Measurements from ENCODE around the gene KRT80. TPM values are rescaled to one million over a fixed set of nuclear protein-coding genes. Genes with fewer than 3 reads are reported as not detected.

KRT80 gene
- polyA plus RNA-seq, 3 donors: 0.18 to 0.52 (median 0.37) TPM

- Histone ChIP-seq H3K9ac (ENCODE audit: insufficient read depth, low read length, poor library complexity, severe bottlenecking) (no peak overlapping the region), H3K27ac (ENCODE audit: low read depth in 1 of 2, low read length in 2 of 2) (no peak overlapping the region), H3K9me3 (replicated peaks in 1 of 2; ENCODE audit: control insufficient read depth in 1 of 2, insufficient read depth in 1 of 2, low read length in 2 of 2) (no peaks in the 10 kb centered on the region), H3K4me2 (replicated peaks; ENCODE audit: extremely low read depth, low read length, poor library complexity, severe bottlenecking) (no peak overlapping the region), H3K4me1 (ENCODE audit: control insufficient read depth in 1 of 2, insufficient read depth in 2 of 2, low read length in 2 of 2) (peaks cover 14 to 42% of the 10 kb centered on the region in 2 donors), H3K27me3 (ENCODE audit: control insufficient read depth in 2 of 2, insufficient read depth in 2 of 2, low read length in 2 of 2) (peaks cover 11 to 47% of the 10 kb centered on the region in 2 donors), H2AFZ (ENCODE audit: insufficient read depth, low read depth, low read length, poor library complexity, severe bottlenecking) (no peak overlapping the region), H3K36me3 (replicated peaks in 1 of 2; ENCODE audit: control insufficient read depth in 1 of 2, insufficient read depth in 2 of 2, low read length in 2 of 2) (no peaks in the 10 kb centered on the region), H3K4me3 (replicated peaks in 1 of 3; ENCODE audit: low read depth in 2 of 3, low read length in 3 of 3) (no peak overlapping the region), H4K20me1 (ENCODE audit: insufficient read depth, low read length) (no peaks in the 10 kb centered on the region), H3K79me2 (ENCODE audit: insufficient read depth, low read length) (no peaks in the 10 kb centered on the region)
- peaks cover 10 to 15% of the 10 kb centered on the region in 2 donors for H3K36me3 Mint-ChIP-seq
- 55% methylated on average over 5 of the region's 10 CpGs for WGBS (ENCODE audit: insufficient coverage)
- no peak for TF ChIP-seq CTCF (IDR thresholded peaks at IDR 0.05)
- intact Hi-C loops (cut with micrococcal nuclease): no loop called here
- peak in 2 of 3 donors; percentile 22 to 30 for DNase-seq
- H3K4me1 Mint-ChIP-seq: peaks cover 59% of the 10 kb centered on the region
- peaks cover 47 to 57% (median 55%) of the 10 kb centered on the region in 3 donors for H3K27me3 Mint-ChIP-seq (ENCODE audit: low read depth in 3 of 3)
- H3K4me3 Mint-ChIP-seq: peak overlapping the region in 1 of 2 donors; percentile 70
- H3K9me3 Mint-ChIP-seq: peaks cover 0 to 16% (median 6%) of the 10 kb centered on the region in 7 donors
- peak overlapping the region in 1 of 7 donors; percentile 36 for H3K27ac Mint-ChIP-seq
These were observed 42.5 kb upstream of the KRT80 start for GRCh38 chr12:52234223-52234810.

- TF ChIP-seq CTCF (IDR thresholded peaks at IDR 0.05): no peak
These were observed 41.8 kb upstream of the KRT80 start for GRCh38 chr12:52233462-52234207.

More at GRCh38 chr12:52233462-52234207, 41.8 kb upstream of the KRT80 start:
- Mint-ChIP-seq H3K4me3 (peak overlapping the region in 1 of 2 donors; percentile 84), H3K36me3 (peaks cover 10 to 15% of the 10 kb centered on the region in 2 donors), H3K4me1 (peaks cover 61% of the 10 kb centered on the region), H3K9me3 (peaks cover 0 to 16% (median 6%) of the 10 kb centered on the region in 7 donors), H3K27ac (no peak overlapping the region), H3K27me3 (ENCODE audit: low read depth in 3 of 3) (peaks cover 49 to 58% (median 51%) of the 10 kb centered on the region in 3 donors)
- no peaks in the 10 kb centered on the region for H4K20me1 ChIP-seq (ENCODE audit: insufficient read depth, low read length)
- H3K9me3 ChIP-seq (replicated peaks in 1 of 2; ENCODE audit: control insufficient read depth in 1 of 2, insufficient read depth in 1 of 2, low read length in 2 of 2): no peaks in the 10 kb centered on the region
- peaks cover 14 to 46% of the 10 kb centered on the region in 2 donors for H3K4me1 ChIP-seq (ENCODE audit: control insufficient read depth in 1 of 2, insufficient read depth in 2 of 2, low read length in 2 of 2)
- H3K79me2 ChIP-seq (ENCODE audit: insufficient read depth, low read length): no peaks in the 10 kb centered on the region
- H3K27me3 ChIP-seq (ENCODE audit: control insufficient read depth in 2 of 2, insufficient read depth in 2 of 2, low read length in 2 of 2): peaks cover 11 to 47% of the 10 kb centered on the region in 2 donors
- H3K4me3 ChIP-seq (replicated peaks in 1 of 3; ENCODE audit: low read depth in 2 of 3, low read length in 3 of 3): no peak overlapping the region
- intact Hi-C loops (cut with micrococcal nuclease): no loop called here
- WGBS (ENCODE audit: insufficient coverage): 21% methylated on average over 28 of the region's 40 CpGs
- no peak overlapping the region for H3K9ac ChIP-seq (ENCODE audit: insufficient read depth, low read length, poor library complexity, severe bottlenecking)
- no peak overlapping the region for H3K4me2 ChIP-seq (replicated peaks; ENCODE audit: extremely low read depth, low read length, poor library complexity, severe bottlenecking)
- H2AFZ ChIP-seq (ENCODE audit: insufficient read depth, low read depth, low read length, poor library complexity, severe bottlenecking): no peak overlapping the region
- no peak overlapping the region for H3K27ac ChIP-seq (ENCODE audit: low read depth in 1 of 2, low read length in 2 of 2)
- H3K36me3 ChIP-seq (replicated peaks in 1 of 2; ENCODE audit: control insufficient read depth in 1 of 2, insufficient read depth in 2 of 2, low read length in 2 of 2): no peaks in the 10 kb centered on the region
- DNase-seq: no peak
